GM21723 (cell line): ENCODE data around the gene HPS5.

ENCODE experiments used
- ATAC-seq: cut with Tn5 transposase; IDR thresholded peaks from one replicate; pipeline ENCODE4 v1.9.1; 2021; ENCODE audit warnings: mild to moderate bottlenecking, moderate library complexity; ENCODE audit not compliant: unreplicated experiment

The HPS5 gene

GRCh38 chr11:18245396-18245795, 76.5 kb downstream of the HPS5 start:
- no peak for ATAC-seq

GRCh38 chr11:18243783-18244362, 78.1 kb downstream of the HPS5 start:
- ATAC-seq = no peak

GRCh38 chr11:18239655-18240054, 82.3 kb downstream of the HPS5 start:
- no peak for ATAC-seq

- no peak for ATAC-seq
These were observed 85.1 kb downstream of the HPS5 start, which contains the start of gene SAA4 for GRCh38 chr11:18236664-18237356. SAA4 (minus strand) TSS chr11:18236802; CDS start chr11:18235926, 876 bp downstream.

GRCh38 chr11:18235394-18236334, 86.3 kb downstream of the HPS5 start:
- no peak for ATAC-seq

- no peak for ATAC-seq
These were observed 88.0 kb downstream of the HPS5 start for GRCh38 chr11:18233912-18234311.

- ATAC-seq = no peak
These were observed 91.1 kb downstream of the HPS5 start for GRCh38 chr11:18230859-18231258.

- peak; percentile 96 for ATAC-seq
These were observed 92.4 kb downstream of the HPS5 start for GRCh38 chr11:18229501-18229900.
